Hippocampal formation (tissue), 2 donors: ENCODE results near the gene BUB1B.

Experiments used
- DNase-seq, 2 donors: peaks; one replicate each; lab custom pipeline; 2025; lab: John Stamatoyannopoulos, UW

Gene BUB1B

GRCh38 chr15:40252438-40253166 is 91.7 kb downstream of the BUB1B start:
- no peak for DNase-seq

GRCh38 chr15:40253167-40253790 is 92.4 kb downstream of the BUB1B start:
- no peak for DNase-seq

GRCh38 chr15:40254452-40254851 is 93.6 kb downstream of the BUB1B start:
- no peak for DNase-seq

GRCh38 chr15:40255033-40255432 is 94.2 kb downstream of the BUB1B start:
- no peak for DNase-seq

- DNase-seq, result no peak
These were observed 95.9 kb downstream of the BUB1B start for GRCh38 chr15:40256638-40257235.

GRCh38 chr15:40257656-40258450 is 97.0 kb downstream of the BUB1B start:
- no peak for DNase-seq

GRCh38 chr15:40258544-40258943 is 97.7 kb downstream of the BUB1B start:
- DNase-seq, result no peak

- DNase-seq, result no peak
These were observed 98.2 kb downstream of the BUB1B start for GRCh38 chr15:40259021-40259420.

- no peak for DNase-seq
These were observed 102.3 kb downstream of the BUB1B start for GRCh38 chr15:40263024-40263754.

GRCh38 chr15:40264321-40265153 is 103.7 kb downstream of the BUB1B start:
- no peak for DNase-seq

- no peak for DNase-seq
These were observed 104.5 kb downstream of the BUB1B start for GRCh38 chr15:40265355-40265754.

GRCh38 chr15:40265875-40266274 is 105.0 kb downstream of the BUB1B start:
- DNase-seq, result no peak

GRCh38 chr15:40266828-40267304 is 106.0 kb downstream of the BUB1B start:
- no peak for DNase-seq

- no peak for DNase-seq
These were observed 106.8 kb downstream of the BUB1B start for GRCh38 chr15:40267670-40268069.

GRCh38 chr15:40269604-40270003 is 108.7 kb downstream of the BUB1B start:
- no peak for DNase-seq

- DNase-seq, result no peak
These were observed 109.6 kb downstream of the BUB1B start for GRCh38 chr15:40270246-40270995.
